ENCODE results near the gene USP15.

Gene USP15

DNA sequence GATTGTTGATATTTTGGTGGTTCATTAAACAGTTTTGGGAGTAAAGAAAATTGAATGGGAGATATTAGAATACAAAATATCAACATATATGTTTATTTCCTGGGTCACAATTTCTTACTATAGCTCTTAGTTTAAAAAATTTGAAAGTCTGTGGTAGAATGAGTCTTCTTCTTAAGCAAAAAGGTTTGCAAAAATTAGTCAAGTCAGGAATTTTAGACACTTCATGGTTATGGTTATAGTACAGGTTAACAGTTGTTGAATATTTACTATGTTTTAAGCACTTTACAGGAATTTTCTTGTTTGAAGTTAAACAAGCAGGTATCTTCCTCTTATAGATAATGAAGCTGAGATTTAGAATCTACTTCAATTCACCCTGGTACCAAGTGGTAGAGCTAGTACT, 56.8 kb downstream of the USP15 start:
- Histone ChIP-seq H4K8ac (ENCODE audit: low read depth, low read length) (no peak overlapping the region), H3K27ac (ENCODE audit: low read depth, low read length) (no peak overlapping the region), H2BK15ac (replicated peaks; ENCODE audit: low read depth) (no peak overlapping the region), H3K4me1 (ENCODE audit: control insufficient read depth, low read depth, low read length) (no peaks in the 10 kb centered on the region), H3K79me1 (ENCODE audit: low read length) (no peaks in the 10 kb centered on the region), H3K27me3 (ENCODE audit: insufficient read depth, low read length, poor library complexity) (no peaks in the 10 kb centered on the region), H3K4me2 (ENCODE audit: low read length) (no peak overlapping the region), H3K4ac (ENCODE audit: low read depth, low read length) (no peak overlapping the region), H3K23ac (ENCODE audit: low read length) (no peak overlapping the region), H3K4me3 (ENCODE audit: low read length) (no peak overlapping the region), H4K5ac (ENCODE audit: low read length) (no peak overlapping the region), H3K9ac (ENCODE audit: low read length) (no peak overlapping the region), H3K18ac (ENCODE audit: low read length) (no peak overlapping the region), H3K56ac (ENCODE audit: low read length) (no peak overlapping the region), H2BK120ac (ENCODE audit: low read depth, low read length) (no peak overlapping the region), H3K79me2 (ENCODE audit: control insufficient read depth, insufficient read depth, low read length) (no peaks in the 10 kb centered on the region), H2BK5ac (ENCODE audit: low read length) (no peak overlapping the region), H3K36me3 (ENCODE audit: control insufficient read depth, insufficient read depth, low read length) (no peaks in the 10 kb centered on the region), H2AK5ac (ENCODE audit: low read length) (no peak overlapping the region)
- DNase-seq = no peak

DNA sequence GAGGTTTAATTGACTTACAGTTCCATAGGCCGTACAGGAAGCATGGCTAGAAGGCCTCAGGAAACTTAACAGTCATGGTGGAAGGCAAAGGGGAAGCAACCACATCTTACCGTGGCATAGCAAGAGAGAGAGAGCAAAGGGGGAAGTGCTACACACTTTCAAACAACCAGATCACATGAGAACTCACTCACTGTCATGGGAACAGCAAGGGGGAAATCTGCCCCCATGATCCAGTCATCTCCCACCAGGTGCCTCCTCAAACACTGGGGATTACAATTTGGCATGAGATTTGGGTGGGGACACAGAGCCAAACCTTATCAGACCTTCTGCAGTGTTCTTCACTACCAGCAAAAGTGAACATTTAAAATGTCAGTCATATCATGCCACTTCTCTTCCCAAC, 58.9 kb downstream of the USP15 start:
- no peak overlapping the region for H3K4me3 ChIP-seq (ENCODE audit: low read length)
- H3K36me3 ChIP-seq (ENCODE audit: control insufficient read depth, insufficient read depth, low read length) = no peaks in the 10 kb centered on the region
- H3K4ac ChIP-seq (ENCODE audit: low read depth, low read length) = no peak overlapping the region
- H3K4me2 ChIP-seq (ENCODE audit: low read length) = no peak overlapping the region
- H3K4me1 ChIP-seq (ENCODE audit: control insufficient read depth, low read depth, low read length) = no peaks in the 10 kb centered on the region
- H3K23ac ChIP-seq (ENCODE audit: low read length) = no peak overlapping the region
- no peak overlapping the region for H2BK15ac ChIP-seq (replicated peaks; ENCODE audit: low read depth)
- H2AK5ac ChIP-seq (ENCODE audit: low read length) = no peak overlapping the region
- H3K56ac ChIP-seq (ENCODE audit: low read length) = no peak overlapping the region
- no CpG with 5 or more reads among the region's 2 CpGs for WGBS (ENCODE audit: extremely low coverage, insufficient coverage, low lambda C conversion rate)
- H3K9ac ChIP-seq (ENCODE audit: low read length) = no peak overlapping the region
- H2BK5ac ChIP-seq (ENCODE audit: low read length) = no peak overlapping the region
- no peaks in the 10 kb centered on the region for H3K79me1 ChIP-seq (ENCODE audit: low read length)
- no peak for DNase-seq
- no peak overlapping the region for H3K18ac ChIP-seq (ENCODE audit: low read length)
- H4K8ac ChIP-seq (ENCODE audit: low read depth, low read length) = no peak overlapping the region
- H3K79me2 ChIP-seq (ENCODE audit: control insufficient read depth, insufficient read depth, low read length) = no peaks in the 10 kb centered on the region
- H3K27ac ChIP-seq (ENCODE audit: low read depth, low read length) = no peak overlapping the region
- no peak overlapping the region for H4K5ac ChIP-seq (ENCODE audit: low read length)
- no peaks in the 10 kb centered on the region for H3K27me3 ChIP-seq (ENCODE audit: insufficient read depth, low read length, poor library complexity)
- H2BK120ac ChIP-seq (ENCODE audit: low read depth, low read length) = no peak overlapping the region

DNA sequence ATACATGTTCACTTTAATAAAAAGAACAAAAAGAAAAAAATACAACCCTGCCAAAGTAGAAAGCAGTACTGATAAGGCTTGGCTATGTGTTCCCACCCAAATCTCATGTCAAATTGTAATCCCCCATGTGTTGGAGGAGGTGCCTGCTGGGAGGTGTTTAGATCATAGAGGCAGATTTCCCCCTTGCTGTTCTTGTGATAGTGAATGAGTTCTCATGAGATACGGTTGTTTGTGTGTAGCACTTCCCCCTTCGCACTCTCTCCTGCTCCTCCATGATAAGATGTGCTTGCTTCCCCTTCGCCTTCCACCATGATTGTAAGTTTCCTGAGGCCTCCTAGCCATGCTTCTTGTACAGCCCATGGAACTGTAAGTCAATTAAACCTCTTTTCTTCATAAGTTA, 59.9 kb downstream of the USP15 start:
- H2BK15ac ChIP-seq (replicated peaks; ENCODE audit: low read depth) = no peak overlapping the region
- H3K27ac ChIP-seq (ENCODE audit: low read depth, low read length) = no peak overlapping the region
- no peak overlapping the region for H4K8ac ChIP-seq (ENCODE audit: low read depth, low read length)
- no peak overlapping the region for H3K56ac ChIP-seq (ENCODE audit: low read length)
- H3K9ac ChIP-seq (ENCODE audit: low read length) = no peak overlapping the region
- no peak overlapping the region for H3K4ac ChIP-seq (ENCODE audit: low read depth, low read length)
- no peaks in the 10 kb centered on the region for H3K27me3 ChIP-seq (ENCODE audit: insufficient read depth, low read length, poor library complexity)
- no peaks in the 10 kb centered on the region for H3K36me3 ChIP-seq (ENCODE audit: control insufficient read depth, insufficient read depth, low read length)
- no peak overlapping the region for H4K5ac ChIP-seq (ENCODE audit: low read length)
- no peak overlapping the region for H2BK120ac ChIP-seq (ENCODE audit: low read depth, low read length)
- no CpG with 5 or more reads among the region's 3 CpGs for WGBS (ENCODE audit: extremely low coverage, insufficient coverage, low lambda C conversion rate)
- no peak overlapping the region for H3K4me3 ChIP-seq (ENCODE audit: low read length)
- no peak overlapping the region for H2BK5ac ChIP-seq (ENCODE audit: low read length)
- H3K4me2 ChIP-seq (ENCODE audit: low read length) = no peak overlapping the region
- H3K23ac ChIP-seq (ENCODE audit: low read length) = no peak overlapping the region
- no peak overlapping the region for H2AK5ac ChIP-seq (ENCODE audit: low read length)
- H3K18ac ChIP-seq (ENCODE audit: low read length) = no peak overlapping the region
- no peaks in the 10 kb centered on the region for H3K79me1 ChIP-seq (ENCODE audit: low read length)
- no peaks in the 10 kb centered on the region for H3K4me1 ChIP-seq (ENCODE audit: control insufficient read depth, low read depth, low read length)
- DNase-seq = peak; percentile 74
- no peaks in the 10 kb centered on the region for H3K79me2 ChIP-seq (ENCODE audit: control insufficient read depth, insufficient read depth, low read length)

DNA sequence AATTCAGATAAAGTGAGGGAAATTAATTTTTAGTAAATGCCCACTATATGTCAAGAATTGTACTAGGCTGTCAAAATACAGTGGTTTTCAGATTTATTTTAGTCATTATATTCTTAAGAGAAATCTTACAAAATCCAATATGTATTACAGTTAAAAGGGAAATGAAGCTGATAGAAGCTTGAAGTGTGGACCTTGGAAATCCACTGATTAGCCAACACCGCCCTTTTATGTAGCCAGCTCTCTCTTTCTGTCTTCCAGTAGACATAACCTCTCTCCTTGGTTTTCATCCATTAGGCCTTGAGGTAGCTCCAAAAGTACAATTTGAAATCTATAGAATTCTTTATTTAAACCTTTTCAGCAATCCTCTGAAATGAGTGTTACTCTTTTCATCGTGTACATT, 63.2 kb downstream of the USP15 start:
- H3K23ac ChIP-seq (ENCODE audit: low read length) = no peak overlapping the region
- H3K56ac ChIP-seq (ENCODE audit: low read length) = no peak overlapping the region
- H3K4ac ChIP-seq (ENCODE audit: low read depth, low read length) = no peak overlapping the region
- H2BK120ac ChIP-seq (ENCODE audit: low read depth, low read length) = no peak overlapping the region
- DNase-seq = no peak
- no peak overlapping the region for H3K4me2 ChIP-seq (ENCODE audit: low read length)
- no peak overlapping the region for H2BK5ac ChIP-seq (ENCODE audit: low read length)
- H4K5ac ChIP-seq (ENCODE audit: low read length) = no peak overlapping the region
- no peak overlapping the region for H3K27ac ChIP-seq (ENCODE audit: low read depth, low read length)
- H3K79me2 ChIP-seq (ENCODE audit: control insufficient read depth, insufficient read depth, low read length) = no peaks in the 10 kb centered on the region
- no peaks in the 10 kb centered on the region for H3K79me1 ChIP-seq (ENCODE audit: low read length)
- no peak overlapping the region for H4K8ac ChIP-seq (ENCODE audit: low read depth, low read length)
- H3K36me3 ChIP-seq (ENCODE audit: control insufficient read depth, insufficient read depth, low read length) = no peaks in the 10 kb centered on the region
- H3K9ac ChIP-seq (ENCODE audit: low read length) = no peak overlapping the region
- H3K27me3 ChIP-seq (ENCODE audit: insufficient read depth, low read length, poor library complexity) = no peaks in the 10 kb centered on the region
- no CpG with 5 or more reads among the region's 2 CpGs for whole genome bisulfite sequencing (ENCODE audit: extremely low coverage, insufficient coverage, low lambda C conversion rate)
- H3K4me3 ChIP-seq (ENCODE audit: low read length) = no peak overlapping the region
- H3K18ac ChIP-seq (ENCODE audit: low read length) = no peak overlapping the region
- no peak overlapping the region for H2BK15ac ChIP-seq (replicated peaks; ENCODE audit: low read depth)
- H2AK5ac ChIP-seq (ENCODE audit: low read length) = no peak overlapping the region
- H3K4me1 ChIP-seq (ENCODE audit: control insufficient read depth, low read depth, low read length) = no peaks in the 10 kb centered on the region

GRCh38 chr12:62328296-62328921, 68.2 kb downstream of the USP15 start:
- Histone ChIP-seq H3K4me1 (ENCODE audit: control insufficient read depth, low read depth, low read length) (no peaks in the 10 kb centered on the region), H3K9ac (ENCODE audit: low read length) (no peak overlapping the region), H3K36me3 (ENCODE audit: control insufficient read depth, insufficient read depth, low read length) (no peaks in the 10 kb centered on the region), H3K56ac (ENCODE audit: low read length) (no peak overlapping the region), H3K18ac (ENCODE audit: low read length) (no peak overlapping the region), H3K4ac (ENCODE audit: low read depth, low read length) (no peak overlapping the region), H2BK15ac (replicated peaks; ENCODE audit: low read depth) (no peak overlapping the region), H2BK5ac (ENCODE audit: low read length) (no peak overlapping the region), H3K23ac (ENCODE audit: low read length) (no peak overlapping the region), H3K4me2 (ENCODE audit: low read length) (no peak overlapping the region), H3K79me1 (ENCODE audit: low read length) (no peaks in the 10 kb centered on the region), H2AK5ac (ENCODE audit: low read length) (no peak overlapping the region), H3K79me2 (ENCODE audit: control insufficient read depth, insufficient read depth, low read length) (no peaks in the 10 kb centered on the region), H4K5ac (ENCODE audit: low read length) (no peak overlapping the region), H4K8ac (ENCODE audit: low read depth, low read length) (no peak overlapping the region), H3K27ac (ENCODE audit: low read depth, low read length) (no peak overlapping the region), H3K27me3 (ENCODE audit: insufficient read depth, low read length, poor library complexity) (no peaks in the 10 kb centered on the region), H3K4me3 (ENCODE audit: low read length) (no peak overlapping the region), H2BK120ac (ENCODE audit: low read depth, low read length) (no peak overlapping the region)
- DNase-seq = no peak
- no CpG with 5 or more reads among the region's 1 CpG for WGBS (ENCODE audit: extremely low coverage, insufficient coverage, low lambda C conversion rate)

GRCh38 chr12:62331306-62331705, 71.1 kb downstream of the USP15 start:
- Histone ChIP-seq H3K4me1 (ENCODE audit: control insufficient read depth, low read depth, low read length) (no peaks in the 10 kb centered on the region), H3K4me2 (ENCODE audit: low read length) (no peak overlapping the region), H3K36me3 (ENCODE audit: control insufficient read depth, insufficient read depth, low read length) (no peaks in the 10 kb centered on the region), H3K4ac (ENCODE audit: low read depth, low read length) (no peak overlapping the region), H2BK120ac (ENCODE audit: low read depth, low read length) (no peak overlapping the region), H3K27ac (ENCODE audit: low read depth, low read length) (no peak overlapping the region), H3K4me3 (ENCODE audit: low read length) (no peak overlapping the region), H3K23ac (ENCODE audit: low read length) (no peak overlapping the region), H3K79me2 (ENCODE audit: control insufficient read depth, insufficient read depth, low read length) (no peaks in the 10 kb centered on the region), H3K56ac (ENCODE audit: low read length) (no peak overlapping the region), H3K27me3 (ENCODE audit: insufficient read depth, low read length, poor library complexity) (no peaks in the 10 kb centered on the region), H2AK5ac (ENCODE audit: low read length) (no peak overlapping the region), H3K9ac (ENCODE audit: low read length) (no peak overlapping the region), H3K79me1 (ENCODE audit: low read length) (no peaks in the 10 kb centered on the region), H3K18ac (ENCODE audit: low read length) (no peak overlapping the region), H4K8ac (ENCODE audit: low read depth, low read length) (no peak overlapping the region), H2BK5ac (ENCODE audit: low read length) (no peak overlapping the region), H4K5ac (ENCODE audit: low read length) (no peak overlapping the region), H2BK15ac (replicated peaks; ENCODE audit: low read depth) (no peak overlapping the region)
- no CpG with 5 or more reads among the region's 1 CpG for whole genome bisulfite sequencing (ENCODE audit: extremely low coverage, insufficient coverage, low lambda C conversion rate)
- no peak for DNase-seq

Data from mesendoderm (in vitro differentiated cells).